NB4 (cell line): ENCODE results near the gene MTMR1.

Source experiments
- MYC ChIP-seq: IDR thresholded peaks from 2 replicates; pipeline ENCODE4 v1.6.1; 2011; ENCODE audit warnings: low read depth, low read length
- POLR2A ChIP-seq: IDR thresholded peaks from 2 replicates; pipeline ENCODE4 v1.6.1; 2011; ENCODE audit warnings: mild to moderate bottlenecking; ENCODE audit not compliant: insufficient read length; ENCODE audit errors: extremely low read depth
- TF ChIP-seq, protein P1 (sequence below): IDR thresholded peaks from one replicate; pipeline ENCODE4 v1.5.1; 2012; ENCODE audit warnings: low read depth, low read length
- TF ChIP-seq, protein P2 (sequence below): IDR thresholded peaks from 2 replicates; pipeline ENCODE4 v1.6.1; 2011; ENCODE audit warnings: low read depth, low read length

DNA sequence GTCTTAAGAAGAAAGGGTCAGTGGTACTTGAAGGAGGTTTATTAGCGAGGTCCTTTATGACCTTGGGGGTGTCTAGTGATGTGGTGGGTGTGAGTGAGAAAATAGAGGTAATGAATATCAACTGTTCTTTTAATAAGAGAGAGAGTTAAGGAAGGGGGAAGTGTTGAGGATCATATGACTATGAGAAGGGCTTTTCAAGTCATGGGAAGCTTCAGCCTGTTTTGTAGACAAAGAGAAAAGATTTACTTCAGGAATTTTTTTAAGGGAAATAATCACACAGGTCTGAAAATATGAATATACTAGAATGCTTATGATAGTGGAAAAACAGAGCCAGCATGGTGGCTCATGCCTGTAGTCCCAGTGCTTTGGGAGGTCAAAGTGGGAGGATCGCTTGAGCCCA, 41.3 kb upstream of the MTMR1 start:
- TF ChIP-seq POLR2A (no peak), MYC (no peak)
- TF ChIP-seq, protein P1, sequence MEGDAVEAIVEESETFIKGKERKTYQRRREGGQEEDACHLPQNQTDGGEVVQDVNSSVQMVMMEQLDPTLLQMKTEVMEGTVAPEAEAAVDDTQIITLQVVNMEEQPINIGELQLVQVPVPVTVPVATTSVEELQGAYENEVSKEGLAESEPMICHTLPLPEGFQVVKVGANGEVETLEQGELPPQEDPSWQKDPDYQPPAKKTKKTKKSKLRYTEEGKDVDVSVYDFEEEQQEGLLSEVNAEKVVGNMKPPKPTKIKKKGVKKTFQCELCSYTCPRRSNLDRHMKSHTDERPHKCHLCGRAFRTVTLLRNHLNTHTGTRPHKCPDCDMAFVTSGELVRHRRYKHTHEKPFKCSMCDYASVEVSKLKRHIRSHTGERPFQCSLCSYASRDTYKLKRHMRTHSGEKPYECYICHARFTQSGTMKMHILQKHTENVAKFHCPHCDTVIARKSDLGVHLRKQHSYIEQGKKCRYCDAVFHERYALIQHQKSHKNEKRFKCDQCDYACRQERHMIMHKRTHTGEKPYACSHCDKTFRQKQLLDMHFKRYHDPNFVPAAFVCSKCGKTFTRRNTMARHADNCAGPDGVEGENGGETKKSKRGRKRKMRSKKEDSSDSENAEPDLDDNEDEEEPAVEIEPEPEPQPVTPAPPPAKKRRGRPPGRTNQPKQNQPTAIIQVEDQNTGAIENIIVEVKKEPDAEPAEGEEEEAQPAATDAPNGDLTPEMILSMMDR: no peak
- TF ChIP-seq, protein P2, sequence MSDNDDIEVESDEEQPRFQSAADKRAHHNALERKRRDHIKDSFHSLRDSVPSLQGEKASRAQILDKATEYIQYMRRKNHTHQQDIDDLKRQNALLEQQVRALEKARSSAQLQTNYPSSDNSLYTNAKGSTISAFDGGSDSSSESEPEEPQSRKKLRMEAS: no peak
